OCI-LY1 (cell line): Measurements from ENCODE around the gene NBPF3.
"Not testable (repeated sequence)": the region's sequence is repeated elsewhere in the genome, so short reads cannot be mapped to it uniquely, and the experiment has no call there.

Source experiments
- CTCF ChIP-seq: fragments of 200-600 bp; sonication (generic), shearing (Covaris generic); IDR thresholded peaks from 2 replicates; pipeline ENCODE4 v1.5.1; 2017; ENCODE audit warnings: mild to moderate bottlenecking, antibody characterized with exemption, low read length, moderate library complexity, mixed read lengths
- EZH2 ChIP-seq: fragments of 200-600 bp; sonication (generic), shearing (Covaris generic); IDR thresholded peaks from 2 replicates; pipeline ENCODE4 v1.8.0; 2017; ENCODE audit warnings: borderline replicate concordance, mixed run types, mild to moderate bottlenecking, antibody characterized with exemption, low read length, moderate library complexity, mixed read lengths

- TF ChIP-seq CTCF, EZH2: not testable (repeated sequence)
Observed at GRCh38 chr1:21409897-21410296, 30.0 kb upstream of the NBPF3 start.
